K562 (cell line): Measurements from ENCODE around the gene ALG14. TPM values are rescaled to one million over a fixed set of nuclear protein-coding genes. Genes with fewer than 3 reads are reported as not detected.

Experiments used
- ATAC-seq: fragments of 200-7000 bp; cut with Tn5 transposase; 3 replicates; pipeline ENCODE4 v1.9.1; 2020; ENCODE audit warnings: moderate library complexity
- BruUV-seq: library from RNA; stranded (reverse); fragments of 400-500 nt; replicated peaks from 2 replicates; lab custom pipeline; 2021; lab: Mats Ljungman, UMichigan
- CTCF ChIA-PET: fragments of 300-600 bp; formaldehyde crosslinking; extraction: SDS; loops from one replicate; lab custom pipeline; 2021; ENCODE audit warnings: low intra/inter-chr PET ratio; lab: Yijun Ruan, JAX
- POLR2A ChIA-PET: fragments of 300-600, 350-650 bp; sonication (Branson Sonifier 250); formaldehyde crosslinking; extraction: SDS; loops from one replicate; lab custom pipeline; 2021; ENCODE audit warnings: antibody characterized with exemption, inconsistent platforms; lab: Yijun Ruan, JAX
- DNase-seq, 4 experiments: peaks; one replicate each; pipeline versions ENCODE4 v3.0.0 to v3.0.0-alpha.2; 2011 to 2018; ENCODE audit warnings: low spot score in 3 of 4, mixed read lengths in 3 of 4; ENCODE audit errors: extremely low read depth in 1 of 4
- FAIRE-seq: peaks from 2 replicates; lab custom pipeline; 2011; peaks lifted over from hg19 to GRCh38; lab: Jason Lieb, UNC
- H2AFZ ChIP-seq: 2 replicates; pipeline ENCODE4 v1.6.0; 2011; ENCODE audit warnings: low read depth, low read length, control low read depth, inconsistent platforms
- H3K27ac ChIP-seq: fragments of 200-600 bp; 3 replicates; pipeline ENCODE4 v1.8.0; 2011; ENCODE audit warnings: low read depth, mild to moderate bottlenecking, control low read depth, inconsistent platforms, low read length, moderate library complexity, mixed read lengths; ENCODE audit errors: extremely low read depth
- H3K27me3 ChIP-seq, 2 experiments: fragments of 300-600 bp in 1 of 2; 2 replicates in 1 of 2; 3 replicates in 1 of 2; pipeline versions ENCODE4 v1.6.0 to v1.8.0; 2011; ENCODE audit warnings: inconsistent platforms in 2 of 2, low read length in 2 of 2, mild to moderate bottlenecking in 1 of 2, mixed read lengths in 1 of 2, moderate library complexity in 1 of 2; ENCODE audit not compliant: control insufficient read depth in 2 of 2, insufficient read depth in 2 of 2
- H3K36me3 ChIP-seq: fragments of 300-600 bp; 3 replicates; pipeline ENCODE4 v1.8.0; 2011; ENCODE audit warnings: mild to moderate bottlenecking, low read length, inconsistent platforms; ENCODE audit not compliant: control insufficient read depth, insufficient read depth
- H3K4me1 ChIP-seq, 2 experiments: fragments of 200-600 bp in 1 of 2; replicated peaks in 1 of 2; 2 replicates in 1 of 2; 3 replicates in 1 of 2; pipeline versions ENCODE4 v1.5.1 to v1.8.0; 2011; ENCODE audit warnings: inconsistent platforms in 2 of 2, low read length in 2 of 2, mild to moderate bottlenecking in 1 of 2, mixed read lengths in 1 of 2, moderate library complexity in 1 of 2; ENCODE audit not compliant: control insufficient read depth in 2 of 2, insufficient read depth in 2 of 2
- H3K4me2 ChIP-seq: 2 replicates; pipeline ENCODE4 v1.6.1; 2011; ENCODE audit warnings: low read length, control low read depth, inconsistent platforms, mixed read lengths; ENCODE audit not compliant: insufficient read depth
- H3K4me3 ChIP-seq: fragments of 200-600 bp; sonication (generic), shearing (Covaris generic); 2 replicates; pipeline ENCODE4 v1.5.1; 2016; ENCODE audit warnings: control low read depth, inconsistent platforms
- H3K79me2 ChIP-seq: fragments of 200-600 bp; 3 replicates; pipeline ENCODE4 v1.8.0; 2011; ENCODE audit warnings: low read length, inconsistent platforms; ENCODE audit not compliant: control insufficient read depth, insufficient read depth
- H3K9ac ChIP-seq, 2 experiments: 2 replicates each; pipeline versions ENCODE4 v1.6.0 to v1.6.1; 2011; ENCODE audit warnings: low read depth in 2 of 2, low read length in 2 of 2, control low read depth in 1 of 2, inconsistent platforms in 1 of 2, mild to moderate bottlenecking in 1 of 2, mixed read lengths in 1 of 2; ENCODE audit not compliant: insufficient read depth in 1 of 2
- H3K9me1 ChIP-seq: one replicate; pipeline ENCODE4 v1.6.0; 2011; ENCODE audit warnings: inconsistent platforms, mild to moderate bottlenecking, low read length, moderate library complexity; ENCODE audit not compliant: control insufficient read depth, insufficient read depth
- H3K9me3 ChIP-seq: replicated peaks from 2 replicates; pipeline ENCODE4 v1.5.1; 2011; ENCODE audit warnings: low read depth, low read length, inconsistent platforms; ENCODE audit not compliant: control insufficient read depth, insufficient read depth
- H4K20me1 ChIP-seq: replicated peaks from 2 replicates; pipeline ENCODE4 v1.6.1; 2011; ENCODE audit warnings: low read length, inconsistent platforms, mixed read lengths; ENCODE audit not compliant: control insufficient read depth, insufficient read depth
- MAZ ChIP-seq, 2 experiments: fragments of 450-650 bp in 1 of 2; sonication (generic) in 1 of 2; formaldehyde crosslinking; IDR thresholded peaks in 1 of 2; conservative IDR thresholded peaks in 1 of 2; 2 replicates each; pipeline versions ENCODE4 v1.4.0 to v1.5.0; 2020; ENCODE audit warnings: mild to moderate bottlenecking in 1 of 2, missing genetic modification reagents in 1 of 2
- NEUROD1 ChIP-seq: fragments of 150-350 bp; IDR thresholded peaks from 2 replicates; pipeline ENCODE4 v1.6.1; 2014; ENCODE audit warnings: borderline replicate concordance, low read length, low read depth; ENCODE audit not compliant: partially characterized antibody
- OTX1 ChIP-seq: fragments of 450-650 bp; formaldehyde crosslinking; IDR thresholded peaks from 2 replicates; pipeline ENCODE4 v1.4.0; 2022; ENCODE audit warnings: mild to moderate bottlenecking
- RBM34 ChIP-seq: fragments of 200-400 bp; formaldehyde crosslinking; IDR thresholded peaks from 2 replicates; pipeline ENCODE4 v1.6.1; 2018; ENCODE audit warnings: low read length, borderline replicate concordance; ENCODE audit not compliant: insufficient read depth
- SETDB1 ChIP-seq: IDR thresholded peaks from one replicate; pipeline ENCODE4 v1.6.1; 2012; ENCODE audit warnings: low read length, control low read depth, inconsistent platforms
- ZNF551 ChIP-seq: fragments of 250-450 bp; sonication (Bioruptor Pico); IDR thresholded peaks from 2 replicates; pipeline ENCODE4 v1.5.0; 2021; ENCODE audit warnings: mild to moderate bottlenecking, moderate library complexity
- WGBS: fragments of 100-300 bp; shearing (Covaris generic); methylation state at CpG from one replicate; pipeline ENCODE4 v1.1.6; 2016; ENCODE audit warnings: low coverage, mixed read lengths; ENCODE audit not compliant: insufficient coverage; ENCODE audit errors: missing lambda C conversion rate; 5-methylcytosine and 5-hydroxymethylcytosine counted together
- in situ Hi-C: fragments of 300-500 bp; cut with MboI; formaldehyde crosslinking; loops from 4 replicates; pipeline ENCODE4 v1.15.0; 2018; ENCODE audit warnings: inconsistent platforms, mixed read lengths
- intact Hi-C: fragments of 100-400 bp; cut with micrococcal nuclease; formaldehyde crosslinking; loops from 2 replicates; pipeline ENCODE4 v1.14.2; 2022
- polyA plus RNA-seq, 8 experiments: library from polyadenylated mRNA; depleted of rRNA in 4 of 8; stranded (reverse) in 5 of 8; unstranded in 3 of 8; fragments of >200 nt; fragmentation: Nextera tagmentation in 2 of 8; fragmentation: Illumina TruSeq in 1 of 8; extraction: Ambion mirVana in 2 of 8; extraction: Trizol in 1 of 8; gene quantifications; 2 replicates each; pipeline versions ENCODE4 v1.2.1 to v1.2.3, GENCODE V29; 2011 to 2014; ENCODE audit warnings: inconsistent platforms in 1 of 8, missing spikeins in 1 of 8
- total RNA-seq, 7 experiments: library from RNA; depleted of rRNA in 6 of 7; stranded (reverse); fragments of >200 nt in 6 of 7; fragmentation: Illumina TruSeq in 2 of 7; extraction: Trizol in 2 of 7; gene quantifications; 2 replicates each; pipeline versions ENCODE4 v1.2.1 to v1.2.3, GENCODE V29; 2011 to 2021; ENCODE audit warnings: low replicate concordance in 1 of 7

The ALG14 gene
- total and polyA plus RNA-seq, 9 of the 15 experiments (the other 6 are each of a cell fraction or from before 2014, with no cell fraction given): 2.8 to 16.2 (median 4.9) TPM

- no peak for ATAC-seq
- TF ChIP-seq ZNF551 (CRISPR knock-in tag) (no peak), NEUROD1 (no peak), OTX1 (CRISPR knock-in tag) (no peak), SETDB1 (no peak), RBM34 (no peak), MAZ (CRISPR knock-in tag; conservative IDR thresholded peaks at IDR 0.05 in 1 of 2, IDR thresholded peaks at IDR 0.05 in 1 of 2) (no peak)
- CTCF ChIA-PET: interaction anchor here (0.7 kb wide), 1 partner anchor 18 kb away, joined by 3 read pairs; no protein-coding TSS in a partner anchor
- Histone ChIP-seq H3K4me1 (no peaks in the 10 kb centered on the region), H4K20me1 (no peaks in the 10 kb centered on the region), H3K4me3 (no peak overlapping the region), H3K27me3 (no peaks in the 10 kb centered on the region), H3K79me2 (no peaks in the 10 kb centered on the region), H3K4me2 (no peak overlapping the region), H3K27ac (no peak overlapping the region), H3K36me3 (no peaks in the 10 kb centered on the region), H3K9ac (no peak overlapping the region), H2AFZ (no peak overlapping the region), H3K9me3 (no peaks in the 10 kb centered on the region), H3K9me1 (no peaks in the 10 kb centered on the region)
- POLR2A ChIA-PET: interaction anchor here (0.9 to 1.7 kb wide), 2 partner anchors 9 to 15 kb away, joined by 3 to 5 read pairs; no protein-coding TSS in a partner anchor
- in situ Hi-C loops (no loop called here), intact Hi-C loops (no loop called here)
- DNase-seq: no peak
- no TSS peak for BruUV-seq
- WGBS: 25% methylated on average over 7 of the region's 7 CpGs
- FAIRE-seq: no peak
These were observed 50.7 kb downstream of the ALG14 start for GRCh38 chr1:95021805-95022643.
